ENCODE data around the gene MRPL54. TPM values are rescaled to one million over a fixed set of nuclear protein-coding genes. Genes with fewer than 3 reads are reported as not detected.

The MRPL54 gene
- total and polyA plus RNA-seq, 5 donors from 2014 or later = 98.0 to 208 (median 157) TPM

- H3K9me3 Mint-ChIP-seq = peaks cover 0 to 6% (median 4%) of the 10 kb centered on the region in 7 donors
- H3K27ac Mint-ChIP-seq = no peak overlapping the region
- ATAC-seq (ENCODE audit: low read depth in 2 of 2) (no peak), DNase-seq (no peak)
- no peak overlapping the region for H3K4me3 ChIP-seq (ENCODE audit: low read depth, low read length)
- H3K27ac ChIP-seq (ENCODE audit: insufficient read depth, low read length, poor library complexity, severe bottlenecking) = no peak overlapping the region
- H3K4me1 Mint-ChIP-seq = peaks cover 0 to 7% (median 0%) of the 10 kb centered on the region in 4 donors
- no peaks in the 10 kb centered on the region for H3K4me1 ChIP-seq (ENCODE audit: control insufficient read depth, insufficient read depth, low read length, poor library complexity, severe bottlenecking)
- peaks cover 16% of the 10 kb centered on the region for H3K27me3 Mint-ChIP-seq
- H3K36me3 Mint-ChIP-seq = peaks cover 8% of the 10 kb centered on the region
- no peaks in the 10 kb centered on the region for H3K36me3 ChIP-seq (ENCODE audit: control insufficient read depth, insufficient read depth, low read length)
- peaks cover 9 to 14% of the 10 kb centered on the region in 2 experiments for H3K9me3 ChIP-seq (ENCODE audit: control insufficient read depth in 2 of 2, low read length in 2 of 2)
- no peak overlapping the region for H3K4me3 Mint-ChIP-seq
- H3K27me3 ChIP-seq (ENCODE audit: control insufficient read depth, insufficient read depth, low read length) = no peaks in the 10 kb centered on the region
Observed at GRCh38 chr19:3792114-3792513, 29.6 kb downstream of the MRPL54 start.

GRCh38 chr19:3793799-3794198, 31.3 kb downstream of the MRPL54 start:
- Histone ChIP-seq H3K4me3 (ENCODE audit: low read depth, low read length) (no peak overlapping the region), H3K9me3 (ENCODE audit: control insufficient read depth in 2 of 2, low read length in 2 of 2) (peaks cover 9 to 14% of the 10 kb centered on the region in 2 experiments), H3K4me1 (ENCODE audit: control insufficient read depth, insufficient read depth, low read length, poor library complexity, severe bottlenecking) (no peaks in the 10 kb centered on the region), H3K27ac (ENCODE audit: insufficient read depth, low read length, poor library complexity, severe bottlenecking) (no peak overlapping the region), H3K36me3 (ENCODE audit: control insufficient read depth, insufficient read depth, low read length) (no peaks in the 10 kb centered on the region), H3K27me3 (ENCODE audit: control insufficient read depth, insufficient read depth, low read length) (no peaks in the 10 kb centered on the region)
- peaks cover 8% of the 10 kb centered on the region for H3K36me3 Mint-ChIP-seq
- ATAC-seq (ENCODE audit: low read depth in 2 of 2) = no peak
- no peak overlapping the region for H3K4me3 Mint-ChIP-seq
- H3K27me3 Mint-ChIP-seq = peaks cover 14% of the 10 kb centered on the region
- peaks cover 0 to 9% (median 4%) of the 10 kb centered on the region in 7 donors for H3K9me3 Mint-ChIP-seq
- H3K4me1 Mint-ChIP-seq = peaks cover 0 to 7% (median 2%) of the 10 kb centered on the region in 4 donors
- DNase-seq = no peak
- no peak overlapping the region for H3K27ac Mint-ChIP-seq

DNA sequence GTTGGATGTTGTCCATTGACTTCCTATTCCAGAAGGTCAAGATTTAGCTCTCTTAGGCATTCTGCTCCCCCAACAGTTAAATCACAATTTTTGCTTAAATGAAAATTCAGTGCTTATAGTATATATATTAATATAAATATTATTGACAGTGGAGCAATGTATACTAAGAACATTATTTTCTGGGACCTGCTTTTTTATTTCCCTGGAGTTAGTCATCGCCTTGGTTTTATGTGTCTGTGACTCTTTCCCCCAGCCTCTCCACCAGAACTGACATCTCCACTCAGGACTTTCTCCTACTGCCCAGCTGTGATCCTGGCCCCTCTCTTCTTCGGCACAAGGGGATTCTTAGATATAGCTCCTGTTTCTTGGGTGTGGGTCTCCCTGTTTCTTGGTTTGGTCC, 33.9 kb downstream of the MRPL54 start:
- Mint-ChIP-seq H3K4me1 (peaks cover 0 to 12% (median 0%) of the 10 kb centered on the region in 4 donors), H3K36me3 (peaks cover 4% of the 10 kb centered on the region), H3K27me3 (no peaks in the 10 kb centered on the region), H3K9me3 (peaks cover 0 to 7% (median 4%) of the 10 kb centered on the region in 7 donors), H3K27ac (no peak overlapping the region), H3K4me3 (no peak overlapping the region)
- no peak overlapping the region for H3K4me3 ChIP-seq (ENCODE audit: low read depth, low read length)
- H3K27me3 ChIP-seq (ENCODE audit: control insufficient read depth, insufficient read depth, low read length) = no peaks in the 10 kb centered on the region
- no peak overlapping the region for H3K27ac ChIP-seq (ENCODE audit: insufficient read depth, low read length, poor library complexity, severe bottlenecking)
- ATAC-seq (ENCODE audit: low read depth in 2 of 2) (no peak), DNase-seq (no peak)
- peaks cover 7 to 9% of the 10 kb centered on the region in 2 experiments for H3K9me3 ChIP-seq (ENCODE audit: control insufficient read depth in 2 of 2, low read length in 2 of 2)
- peaks cover 4% of the 10 kb centered on the region for H3K4me1 ChIP-seq (ENCODE audit: control insufficient read depth, insufficient read depth, low read length, poor library complexity, severe bottlenecking)
- no peaks in the 10 kb centered on the region for H3K36me3 ChIP-seq (ENCODE audit: control insufficient read depth, insufficient read depth, low read length)

DNA sequence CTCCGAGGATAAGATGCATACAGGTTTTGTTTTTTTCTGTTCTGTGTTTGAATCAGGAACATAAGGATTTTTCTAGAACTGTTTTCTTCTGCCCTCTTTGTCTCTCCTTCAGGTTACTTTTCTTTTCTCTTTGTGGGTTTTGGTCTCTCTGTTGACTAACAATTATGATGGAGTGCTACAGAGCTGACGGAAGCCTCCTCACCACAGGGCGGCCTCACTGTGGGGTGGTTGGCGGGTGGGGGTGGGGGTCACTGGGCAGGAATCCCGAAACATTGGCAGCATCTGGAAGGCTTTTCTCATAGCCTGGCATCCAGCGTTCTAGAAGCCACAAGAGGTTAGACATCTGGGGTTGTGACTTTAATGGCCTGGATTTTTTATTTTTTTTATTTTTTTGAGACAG, 35.7 kb downstream of the MRPL54 start:
- Histone ChIP-seq H3K9me3 (ENCODE audit: control insufficient read depth in 2 of 2, low read length in 2 of 2) (peaks cover 7 to 9% of the 10 kb centered on the region in 2 experiments), H3K4me3 (ENCODE audit: low read depth, low read length) (no peak overlapping the region), H3K27ac (ENCODE audit: insufficient read depth, low read length, poor library complexity, severe bottlenecking) (no peak overlapping the region), H3K36me3 (ENCODE audit: control insufficient read depth, insufficient read depth, low read length) (no peaks in the 10 kb centered on the region), H3K4me1 (ENCODE audit: control insufficient read depth, insufficient read depth, low read length, poor library complexity, severe bottlenecking) (peaks cover 11% of the 10 kb centered on the region), H3K27me3 (ENCODE audit: control insufficient read depth, insufficient read depth, low read length) (no peaks in the 10 kb centered on the region)
- Mint-ChIP-seq H3K4me1 (peaks cover 0 to 18% (median 0%) of the 10 kb centered on the region in 4 donors), H3K9me3 (peaks cover 0 to 7% (median 2%) of the 10 kb centered on the region in 7 donors), H3K27me3 (no peaks in the 10 kb centered on the region), H3K4me3 (peak overlapping the region in 1 of 4 donors; percentile 11), H3K36me3 (peaks cover 4% of the 10 kb centered on the region), H3K27ac (no peak overlapping the region)
- DNase-seq (no peak), ATAC-seq (ENCODE audit: low read depth in 2 of 2) (no peak)

- Mint-ChIP-seq H3K9me3 (peaks cover 0 to 6% (median 2%) of the 10 kb centered on the region in 7 donors), H3K27me3 (no peaks in the 10 kb centered on the region), H3K4me1 (peaks cover 0 to 20% (median 3%) of the 10 kb centered on the region in 4 donors), H3K27ac (no peak overlapping the region), H3K4me3 (peak overlapping the region in 2 of 4 donors; percentile 43 to 72), H3K36me3 (peaks cover 4% of the 10 kb centered on the region)
- H3K36me3 ChIP-seq (ENCODE audit: control insufficient read depth, insufficient read depth, low read length) = no peaks in the 10 kb centered on the region
- DNase-seq (no peak), ATAC-seq (ENCODE audit: low read depth in 2 of 2) (no peak)
- no peak overlapping the region for H3K27ac ChIP-seq (ENCODE audit: insufficient read depth, low read length, poor library complexity, severe bottlenecking)
- peaks cover 7 to 9% of the 10 kb centered on the region in 2 experiments for H3K9me3 ChIP-seq (ENCODE audit: control insufficient read depth in 2 of 2, low read length in 2 of 2)
- peaks cover 11% of the 10 kb centered on the region for H3K4me1 ChIP-seq (ENCODE audit: control insufficient read depth, insufficient read depth, low read length, poor library complexity, severe bottlenecking)
- no peaks in the 10 kb centered on the region for H3K27me3 ChIP-seq (ENCODE audit: control insufficient read depth, insufficient read depth, low read length)
- no peak overlapping the region for H3K4me3 ChIP-seq (ENCODE audit: low read depth, low read length)
Observed at GRCh38 chr19:3800996-3801395, 38.5 kb downstream of the MRPL54 start.

GRCh38 chr19:3801412-3802096, 39.1 kb downstream of the MRPL54 start:
- Mint-ChIP-seq H3K4me3 (peak overlapping the region in 3 of 4 donors; percentile 26 to 72 (median 43)), H3K36me3 (peaks cover 4% of the 10 kb centered on the region), H3K27ac (no peak overlapping the region), H3K4me1 (peaks cover 0 to 21% (median 5%) of the 10 kb centered on the region in 4 donors), H3K27me3 (no peaks in the 10 kb centered on the region), H3K9me3 (peaks cover 0 to 5% (median 2%) of the 10 kb centered on the region in 7 donors)
- Histone ChIP-seq H3K27me3 (ENCODE audit: control insufficient read depth, insufficient read depth, low read length) (no peaks in the 10 kb centered on the region), H3K4me3 (ENCODE audit: low read depth, low read length) (no peak overlapping the region), H3K27ac (ENCODE audit: insufficient read depth, low read length, poor library complexity, severe bottlenecking) (no peak overlapping the region), H3K9me3 (ENCODE audit: control insufficient read depth in 2 of 2, low read length in 2 of 2) (peaks cover 4% of the 10 kb centered on the region in 2 experiments), H3K36me3 (ENCODE audit: control insufficient read depth, insufficient read depth, low read length) (no peaks in the 10 kb centered on the region), H3K4me1 (ENCODE audit: control insufficient read depth, insufficient read depth, low read length, poor library complexity, severe bottlenecking) (peaks cover 11% of the 10 kb centered on the region)
- DNase-seq (peak in 2 of 3 donors; percentile 44 to 66), ATAC-seq (ENCODE audit: low read depth in 2 of 2) (peak; percentile 37 to 64)

DNA sequence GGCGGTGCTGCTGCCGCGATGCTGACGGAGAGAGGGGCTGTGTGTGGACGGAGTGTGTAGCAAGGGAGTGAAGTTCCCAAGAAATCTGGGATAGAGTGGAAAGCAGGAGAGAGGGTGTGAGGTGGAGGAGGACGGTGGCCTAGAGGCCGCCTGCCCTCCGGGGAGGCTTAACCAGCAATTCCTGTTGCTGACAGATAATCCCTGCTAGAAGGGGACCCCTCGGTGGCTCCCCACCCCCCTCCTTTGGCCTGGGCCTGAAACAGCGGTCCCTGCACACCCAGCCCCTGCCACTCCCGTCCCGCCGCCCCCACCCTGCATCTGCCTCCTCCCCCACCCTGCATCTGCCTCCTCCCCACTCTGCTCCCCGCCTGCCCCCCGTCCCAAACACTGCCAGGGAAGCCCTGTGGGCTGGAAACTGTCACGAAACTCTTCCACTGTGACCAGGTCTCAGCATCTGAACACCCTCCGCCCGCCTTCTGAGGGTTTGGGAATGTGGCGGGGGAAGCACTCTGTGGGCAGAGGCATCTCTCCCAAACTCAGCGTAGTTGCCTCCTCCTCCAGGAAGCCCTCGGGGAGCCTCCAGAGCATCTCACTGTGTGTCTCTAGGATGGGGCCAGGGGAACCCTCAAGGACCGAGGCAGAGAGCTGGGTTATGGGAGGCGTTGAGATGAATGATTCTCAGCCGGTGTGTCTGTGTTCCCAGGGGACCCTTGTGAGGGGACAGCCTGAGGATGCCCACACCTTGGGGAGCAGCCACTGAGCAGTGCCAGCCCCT, 40.8 kb downstream of the MRPL54 start:
- no peak overlapping the region for H3K27ac ChIP-seq (ENCODE audit: insufficient read depth, low read length, poor library complexity, severe bottlenecking)
- no peaks in the 10 kb centered on the region for H3K36me3 ChIP-seq (ENCODE audit: control insufficient read depth, insufficient read depth, low read length)
- H3K27me3 ChIP-seq (ENCODE audit: control insufficient read depth, insufficient read depth, low read length) = no peaks in the 10 kb centered on the region
- no peak overlapping the region for H3K4me3 ChIP-seq (ENCODE audit: low read depth, low read length)
- Mint-ChIP-seq H3K4me3 (no peak overlapping the region), H3K27ac (no peak overlapping the region), H3K4me1 (peaks cover 0 to 25% (median 6%) of the 10 kb centered on the region in 4 donors), H3K9me3 (peaks cover 0 to 2% (median 0%) of the 10 kb centered on the region in 7 donors), H3K27me3 (no peaks in the 10 kb centered on the region), H3K36me3 (no peaks in the 10 kb centered on the region)
- no peak for DNase-seq
- peaks cover 11% of the 10 kb centered on the region for H3K4me1 ChIP-seq (ENCODE audit: control insufficient read depth, insufficient read depth, low read length, poor library complexity, severe bottlenecking)
- ATAC-seq (ENCODE audit: low read depth in 2 of 2) = no peak
- H3K9me3 ChIP-seq (ENCODE audit: control insufficient read depth in 2 of 2, low read length in 2 of 2) = no peaks in the 10 kb centered on the region

Data from CD4-positive, CD25-positive, alpha-beta regulatory T cell (primary cell).